Epidermal melanocyte (primary cell): ENCODE results near the gene WNT2B.

Experiments used
- DNase-seq: peaks from one replicate; pipeline ENCODE4 v3.0.0; 2011; ENCODE audit warnings: low spot score; ENCODE audit not compliant: insufficient read length

WNT2B gene

GRCh38 chr1:112527266-112528010 lies 18.7 kb downstream of the WNT2B start:
- DNase-seq: no peak

- no peak for DNase-seq
Observed at GRCh38 chr1:112528076-112528475, 19.3 kb downstream of the WNT2B start.

- DNase-seq: no peak
Observed at GRCh38 chr1:112529301-112529700, 20.5 kb downstream of the WNT2B start.

GRCh38 chr1:112530832-112531231 lies 22.1 kb downstream of the WNT2B start:
- DNase-seq: no peak

- DNase-seq: no peak
Observed at GRCh38 chr1:112532064-112532463, 23.3 kb downstream of the WNT2B start.

- DNase-seq: no peak
Observed at GRCh38 chr1:112533029-112533428, 24.3 kb downstream of the WNT2B start.

GRCh38 chr1:112536561-112536960 lies 27.8 kb downstream of the WNT2B start:
- DNase-seq: no peak

- DNase-seq: no peak
Observed at GRCh38 chr1:112537456-112537855, 28.7 kb downstream of the WNT2B start.

- DNase-seq: no peak
Observed at GRCh38 chr1:112538883-112539282, 30.1 kb downstream of the WNT2B start.

- no peak for DNase-seq
Observed at GRCh38 chr1:112540226-112540794, 31.5 kb downstream of the WNT2B start.

- DNase-seq: no peak
Observed at GRCh38 chr1:112541299-112541698, 32.5 kb downstream of the WNT2B start.

GRCh38 chr1:112542206-112542973 lies 33.6 kb downstream of the WNT2B start:
- no peak for DNase-seq

- no peak for DNase-seq
Observed at GRCh38 chr1:112544011-112544688, 35.4 kb downstream of the WNT2B start.

- no peak for DNase-seq
Observed at GRCh38 chr1:112544751-112545150, 36.0 kb downstream of the WNT2B start.

GRCh38 chr1:112546076-112546475 lies 37.3 kb downstream of the WNT2B start:
- DNase-seq: no peak

GRCh38 chr1:112548547-112548946 lies 39.8 kb downstream of the WNT2B start:
- DNase-seq: no peak

- no peak for DNase-seq
Observed at GRCh38 chr1:112549590-112549989, 40.8 kb downstream of the WNT2B start.

- DNase-seq: no peak
Observed at GRCh38 chr1:112554411-112554810, 45.6 kb downstream of the WNT2B start.

GRCh38 chr1:112557385-112557784 lies 48.6 kb downstream of the WNT2B start:
- no peak for DNase-seq

GRCh38 chr1:112558634-112559033 lies 49.9 kb downstream of the WNT2B start:
- no peak for DNase-seq

GRCh38 chr1:112563341-112563740 lies 54.6 kb downstream of the WNT2B start:
- no peak for DNase-seq

- no peak for DNase-seq
Observed at GRCh38 chr1:112564081-112564480, 55.3 kb downstream of the WNT2B start.
